SK-N-SH (cell line): Measurements from ENCODE around the gene C4orf33. TPM values are rescaled to one million over a fixed set of nuclear protein-coding genes. Genes with fewer than 3 reads are reported as not detected.

ENCODE experiments used
- CTCF ChIA-PET: fragments of 300-600, 350-600 bp; formaldehyde crosslinking; extraction: SDS; loops from one replicate; lab custom pipeline; 2021; lab: Yijun Ruan, JAX
- POLR2A ChIA-PET: fragments of 350-600 bp; sonication (Branson Sonifier 250); formaldehyde crosslinking; extraction: SDS; loops from one replicate; lab custom pipeline; 2020; ENCODE audit warnings: antibody characterized with exemption, inconsistent platforms; lab: Yijun Ruan, JAX
- DNase-seq: peaks from one replicate; pipeline ENCODE4 v3.0.0; 2012
- H2AFZ ChIP-seq: fragments of 200-600 bp; sonication (generic); 2 replicates; pipeline ENCODE4 v1.8.1; 2016; ENCODE audit warnings: antibody characterized with exemption, mild to moderate bottlenecking, low read depth
- H3F3A ChIP-seq: fragments of 200-600 bp; sonication (generic); replicated peaks from 2 replicates; pipeline ENCODE3; 2016; ENCODE audit warnings: antibody characterized with exemption, mild to moderate bottlenecking; ENCODE audit not compliant: insufficient read depth
- H3K27ac ChIP-seq, 2 experiments: fragments of 200-500 bp in 1 of 2; fragments of 200-600 bp in 1 of 2; sonication (Bioruptor generic) in 1 of 2; sonication (generic), shearing (Covaris generic) in 1 of 2; 2 replicates each; pipeline versions ENCODE4 v1.5.1 to v1.6.1; 2014 to 2016; ENCODE audit warnings: low read depth in 2 of 2, inconsistent platforms in 1 of 2, low read length in 1 of 2, mild to moderate bottlenecking in 1 of 2, mixed read lengths in 1 of 2
- H3K27me3 ChIP-seq: fragments of 200-600 bp; sonication (generic), shearing (Covaris generic); 2 replicates; pipeline ENCODE4 v1.6.1; 2016; ENCODE audit warnings: mixed run types; ENCODE audit not compliant: insufficient read depth
- H3K36me3 ChIP-seq, 2 experiments: fragments of 200-500 bp in 1 of 2; fragments of 200-600 bp in 1 of 2; sonication (Bioruptor generic) in 1 of 2; sonication (generic) in 1 of 2; replicated peaks in 1 of 2; 2 replicates each; pipeline versions ENCODE3 to v1.5.1; 2014 to 2016; ENCODE audit warnings: low read length in 1 of 2, mild to moderate bottlenecking in 1 of 2; ENCODE audit not compliant: insufficient read depth in 2 of 2, control insufficient read depth in 1 of 2
- H3K4me1 ChIP-seq, 2 experiments: fragments of 200-500 bp in 1 of 2; fragments of 200-600 bp in 1 of 2; sonication (Bioruptor generic) in 1 of 2; sonication (generic), shearing (Covaris generic) in 1 of 2; 2 replicates each; pipeline versions ENCODE4 v1.5.1 to v1.6.1; 2014 to 2016; ENCODE audit warnings: low read depth in 1 of 2, low read length in 1 of 2, mixed run types in 1 of 2; ENCODE audit not compliant: insufficient read depth in 2 of 2, control insufficient read depth in 1 of 2
- H3K4me2 ChIP-seq: fragments of 200-600 bp; sonication (generic), shearing (Covaris generic); 2 replicates; pipeline ENCODE4 v1.6.1; 2017; ENCODE audit warnings: mixed run types
- H3K4me3 ChIP-seq, 2 experiments: fragments of 200-500 bp in 1 of 2; fragments of 200-600 bp in 1 of 2; sonication (Bioruptor generic) in 1 of 2; sonication (generic), shearing (Covaris generic) in 1 of 2; 2 replicates each; pipeline versions ENCODE4 v1.5.1 to v1.8.1; 2014 to 2016; ENCODE audit warnings: low read depth in 2 of 2, inconsistent platforms in 1 of 2, low read length in 1 of 2, mild to moderate bottlenecking in 1 of 2, mixed read lengths in 1 of 2, moderate library complexity in 1 of 2
- H3K79me2 ChIP-seq: fragments of 200-600 bp; sonication (generic); 2 replicates; pipeline ENCODE4 v1.8.1; 2017; ENCODE audit warnings: mild to moderate bottlenecking; ENCODE audit not compliant: insufficient read depth
- H3K9ac ChIP-seq: fragments of 200-600 bp; sonication (generic); 2 replicates; pipeline ENCODE4 v1.6.1; 2017; ENCODE audit warnings: mixed run types
- H3K9me2 ChIP-seq: fragments of 200-600 bp; sonication (generic); 2 replicates; pipeline ENCODE4 v1.6.1; 2017; ENCODE audit warnings: mixed run types
- H3K9me3 ChIP-seq: fragments of 200-600 bp; sonication (generic); 2 replicates; pipeline ENCODE4 v1.6.1; 2017; ENCODE audit warnings: mixed run types, mild to moderate bottlenecking, moderate library complexity
- H4K20me1 ChIP-seq: fragments of 200-600 bp; sonication (generic); 2 replicates; pipeline ENCODE4 v1.6.1; 2017; ENCODE audit warnings: mild to moderate bottlenecking, mixed run types; ENCODE audit not compliant: insufficient read depth
- CHD2 ChIP-seq: fragments of 150-350 bp; IDR thresholded peaks from 2 replicates; pipeline ENCODE4 v1.6.1; 2018; ENCODE audit warnings: low read length; ENCODE audit not compliant: partially characterized antibody
- ELF1 ChIP-seq: IDR thresholded peaks from 2 replicates; pipeline ENCODE4 v1.4.0; 2012
- EZH2phosphoT487 ChIP-seq: fragments of 200-600 bp; sonication (generic); IDR thresholded peaks from 2 replicates; pipeline ENCODE4 v1.6.1; 2017; ENCODE audit warnings: low read depth, mixed run types, mild to moderate bottlenecking, antibody characterized with exemption, moderate library complexity, borderline replicate concordance
- FOXJ3 ChIP-seq: sonication (generic); formaldehyde crosslinking; IDR thresholded peaks from 2 replicates; pipeline ENCODE4 v1.5.1; 2020; ENCODE audit warnings: mild to moderate bottlenecking, missing genetic modification reagents
- FOXM1 ChIP-seq: IDR thresholded peaks from 2 replicates; pipeline ENCODE4 v1.4.0; 2012; ENCODE audit warnings: low read depth, mild to moderate bottlenecking
- GATA2 ChIP-seq: sonication (generic); formaldehyde crosslinking; IDR thresholded peaks from 2 replicates; pipeline ENCODE4 v1.5.0; 2020; ENCODE audit warnings: mild to moderate bottlenecking, missing genetic modification reagents
- JUND ChIP-seq: IDR thresholded peaks from 2 replicates; pipeline ENCODE4 v1.4.0; 2012
- MAX ChIP-seq: IDR thresholded peaks from 2 replicates; pipeline ENCODE4 v1.4.0; 2012; ENCODE audit warnings: low read depth
- MXI1 ChIP-seq: IDR thresholded peaks from 2 replicates; pipeline ENCODE4 v1.6.1; 2012; ENCODE audit warnings: mild to moderate bottlenecking, low read depth, low read length, improper control_type of control experiment
- NFIC ChIP-seq: IDR thresholded peaks from 2 replicates; pipeline ENCODE4 v1.4.0; 2012; ENCODE audit warnings: borderline replicate concordance
- NRF1 ChIP-seq: IDR thresholded peaks from 2 replicates; pipeline ENCODE4 v1.6.1; 2012; ENCODE audit warnings: low read depth, mild to moderate bottlenecking, low read length
- PBX3 ChIP-seq: IDR thresholded peaks from 2 replicates; pipeline ENCODE4; 2012
- POLR2AphosphoS5 ChIP-seq: IDR thresholded peaks from 2 replicates; pipeline ENCODE4 v1.6.1; 2012; ENCODE audit warnings: low read depth, low read length
- RAD21 ChIP-seq: IDR thresholded peaks from 2 replicates; pipeline ENCODE4 v1.6.1; 2012; ENCODE audit warnings: mild to moderate bottlenecking, low read length
- REST ChIP-seq: IDR thresholded peaks from 2 replicates; pipeline ENCODE4 v1.6.1; 2012; ENCODE audit warnings: mild to moderate bottlenecking, low read depth, low read length, moderate library complexity
- SIN3A ChIP-seq: IDR thresholded peaks from 2 replicates; pipeline ENCODE4 v1.6.1; 2012; ENCODE audit warnings: low read depth, mild to moderate bottlenecking, low read length, moderate library complexity, borderline replicate concordance
- TAF1 ChIP-seq: IDR thresholded peaks from 2 replicates; pipeline ENCODE4 v1.6.1; 2012; ENCODE audit warnings: low read depth, mild to moderate bottlenecking, low read length, moderate library complexity, borderline replicate concordance
- TCF12 ChIP-seq: IDR thresholded peaks from 2 replicates; pipeline ENCODE4 v1.4.0; 2012
- TEAD4 ChIP-seq: IDR thresholded peaks from 2 replicates; pipeline ENCODE4 v1.4.0; 2012; ENCODE audit warnings: mild to moderate bottlenecking, borderline replicate concordance; ENCODE audit not compliant: insufficient read depth
- USF1 ChIP-seq: IDR thresholded peaks from 2 replicates; pipeline ENCODE4 v1.4.0; 2012; ENCODE audit warnings: low read depth, borderline replicate concordance
- YY1 ChIP-seq: IDR thresholded peaks from 2 replicates; pipeline ENCODE4 v1.4.0; 2012; ENCODE audit warnings: low read depth, mild to moderate bottlenecking
- WGBS: methylation state at CpG from one replicate; pipeline ENCODE4 v1.1.6; 2017; ENCODE audit warnings: low lambda C conversion rate; 5-methylcytosine and 5-hydroxymethylcytosine counted together
- polyA plus RNA-seq, 3 experiments: library from polyadenylated mRNA; depleted of rRNA; stranded (reverse); fragments of >200 nt; gene quantifications; 2 replicates each; pipeline ENCODE4 v1.2.3, GENCODE V29; 2012

Gene C4orf33
- polyA plus RNA-seq, 1 of the 3 experiments (the other 2 are of a cell fraction) = 3.3 TPM

- H3K4me1 ChIP-seq = peaks cover 0 to 8% of the 10 kb centered on the region in 2 experiments; a peak in 2 of 4 replicates
- no peaks in the 10 kb centered on the region for H3K9me2 ChIP-seq
- no peaks in the 10 kb centered on the region for H3F3A ChIP-seq
- no peak overlapping the region for H3K4me3 ChIP-seq
- POLR2A ChIA-PET = no interaction called here
- TF ChIP-seq PBX3 = no peak
- TF ChIP-seq USF1 = no peak
- TF ChIP-seq MXI1 = no peak
- no peak for TF ChIP-seq TCF12
- TF ChIP-seq FOXJ3 (CRISPR knock-in tag) = no peak
- no peak for TF ChIP-seq YY1
- TF ChIP-seq EZH2phosphoT487 = no peak
- no peak for TF ChIP-seq NRF1
- TF ChIP-seq FOXM1 = no peak
- TF ChIP-seq GATA2 (CRISPR knock-in tag) = no peak
- TF ChIP-seq SIN3A = no peak
- TF ChIP-seq POLR2AphosphoS5 = no peak
- no peak for TF ChIP-seq ELF1
- TF ChIP-seq TAF1 = no peak
- TF ChIP-seq TEAD4 = no peak
- TF ChIP-seq RAD21 = no peak
- H3K9ac ChIP-seq = no peak overlapping the region
- H3K27ac ChIP-seq = no peak overlapping the region
- H4K20me1 ChIP-seq = no peaks in the 10 kb centered on the region
- H3K27me3 ChIP-seq = no peaks in the 10 kb centered on the region
- DNase-seq = no peak
- H3K9me3 ChIP-seq = no peaks in the 10 kb centered on the region
- H3K36me3 ChIP-seq = no peaks in the 10 kb centered on the region
- H3K4me2 ChIP-seq = no peak overlapping the region
- H3K79me2 ChIP-seq = no peaks in the 10 kb centered on the region
- H2AFZ ChIP-seq = no peak overlapping the region
- CTCF ChIA-PET = no interaction called here
Observed at GRCh38 chr4:129111919-129112318, 16.0 kb downstream of the C4orf33 start.

GRCh38 chr4:129113434-129113833 is 17.5 kb downstream of the C4orf33 start:
- H3K4me3 ChIP-seq = no peak overlapping the region
- no peak overlapping the region for H3K27ac ChIP-seq
- H4K20me1 ChIP-seq = no peaks in the 10 kb centered on the region
- WGBS = 11% methylated on average over 1 of the region's 1 CpG
- no peak overlapping the region for H3K9ac ChIP-seq
- H3F3A ChIP-seq = no peaks in the 10 kb centered on the region
- POLR2A ChIA-PET = no interaction called here
- no peak overlapping the region for H3K4me2 ChIP-seq
- H3K79me2 ChIP-seq = no peaks in the 10 kb centered on the region
- TF ChIP-seq MAX = no peak
- TF ChIP-seq REST = no peak
- TF ChIP-seq TCF12 = no peak
- TF ChIP-seq ELF1 = no peak
- TF ChIP-seq CHD2 = no peak
- TF ChIP-seq NFIC = no peak
- TF ChIP-seq JUND = no peak
- no peak for TF ChIP-seq EZH2phosphoT487
- no peak overlapping the region for H2AFZ ChIP-seq
- no peaks in the 10 kb centered on the region for H3K27me3 ChIP-seq
- no peaks in the 10 kb centered on the region for H3K9me2 ChIP-seq
- H3K4me1 ChIP-seq = peaks cover 0 to 8% of the 10 kb centered on the region in 2 experiments; a peak in 2 of 4 replicates
- CTCF ChIA-PET = interaction anchor here (0.8 kb wide), 1 partner anchor 528 kb away, joined by 3 read pairs; no protein-coding TSS in a partner anchor
- no peaks in the 10 kb centered on the region for H3K36me3 ChIP-seq
- DNase-seq = no peak
- H3K9me3 ChIP-seq = no peaks in the 10 kb centered on the region
